ENCODE measurements around the gene SCN8A.

- no peak for TF ChIP-seq POLR2AphosphoS5 (IDR thresholded peaks at IDR 0.05)
- no peak for TF ChIP-seq CTCF (IDR thresholded peaks at IDR 0.05)
These were observed 31.5 kb downstream of the SCN8A start for GRCh38 chr12:51622564-51622963.

All from breast epithelium (tissue), 3 donors.